ENCODE data around the gene OSTM1.

The OSTM1 gene

GRCh38 chr6:108100003-108100402 is 25.5 kb upstream of the OSTM1 start:
- FAIRE-seq = no peak

- FAIRE-seq = no peak
Observed at GRCh38 chr6:108097882-108098281, 23.3 kb upstream of the OSTM1 start.

- FAIRE-seq = no peak
Observed at GRCh38 chr6:108093781-108094300, 19.3 kb upstream of the OSTM1 start.

- FAIRE-seq = no peak
Observed at GRCh38 chr6:108091288-108091687, 16.7 kb upstream of the OSTM1 start.

GRCh38 chr6:108083349-108083748 is 8.8 kb upstream of the OSTM1 start:
- FAIRE-seq = no peak

- FAIRE-seq = no peak
Observed at GRCh38 chr6:108082539-108082938, 8.0 kb upstream of the OSTM1 start.

- no peak for FAIRE-seq
Observed at GRCh38 chr6:108080010-108080780, 5.7 kb upstream of the OSTM1 start.

- FAIRE-seq = no peak
Observed at GRCh38 chr6:108078191-108078590, 3.6 kb upstream of the OSTM1 start.

GRCh38 chr6:108074057-108074358 is 533 bp downstream of the OSTM1 start:
- no peak for FAIRE-seq

- no peak for FAIRE-seq
Observed at GRCh38 chr6:108071736-108072276, 2.7 kb downstream of the OSTM1 start.

GRCh38 chr6:108068618-108069017 is 5.9 kb downstream of the OSTM1 start:
- FAIRE-seq = no peak

GRCh38 chr6:108068182-108068581 is 6.4 kb downstream of the OSTM1 start:
- FAIRE-seq = no peak

- no peak for FAIRE-seq
Observed at GRCh38 chr6:108052706-108053105, 21.8 kb downstream of the OSTM1 start.

GRCh38 chr6:108051481-108051880 is 23.1 kb downstream of the OSTM1 start:
- no peak for FAIRE-seq

GRCh38 chr6:108039681-108040080 is 34.9 kb downstream of the OSTM1 start:
- no peak for FAIRE-seq

- no peak for FAIRE-seq
Observed at GRCh38 chr6:108036884-108037283, 37.7 kb downstream of the OSTM1 start.

GRCh38 chr6:108031968-108032367 is 42.6 kb downstream of the OSTM1 start:
- no peak for FAIRE-seq

- FAIRE-seq = no peak
Observed at GRCh38 chr6:108030211-108030610, 44.3 kb downstream of the OSTM1 start.

- no peak for FAIRE-seq
Observed at GRCh38 chr6:108029226-108029921, 45.2 kb downstream of the OSTM1 start.

GRCh38 chr6:108027594-108027993 is 46.9 kb downstream of the OSTM1 start:
- FAIRE-seq = no peak

- no peak for FAIRE-seq
Observed at GRCh38 chr6:108027056-108027455, 47.5 kb downstream of the OSTM1 start.

- FAIRE-seq = no peak
Observed at GRCh38 chr6:108024427-108025073, 50.0 kb downstream of the OSTM1 start.

GRCh38 chr6:108020472-108021116 is 53.9 kb downstream of the OSTM1 start:
- FAIRE-seq = no peak

Measured in TTC549 (cell line).